C4-2B (cell line): ENCODE measurements around the gene TSTD2.
"Not testable (repeated sequence)": the region's sequence is repeated elsewhere in the genome, so short reads cannot be mapped to it uniquely, and the experiment has no call there.

Experiments
- CTCF ChIP-seq: fragments of 450-650 bp; conservative IDR thresholded peaks from 2 replicates; pipeline ENCODE4 v1.5.1; 2017; ENCODE audit warnings: mild to moderate bottlenecking
- ZFX ChIP-seq: fragments of 450-650 bp; IDR thresholded peaks from 2 replicates; pipeline ENCODE4 v1.6.1; 2017

- not testable (repeated sequence) for TF ChIP-seq CTCF, ZFX
Measured at GRCh38 chr9:97581590-97581989, 51.6 kb downstream of the TSTD2 start.
